LHCN-M2 (cell line): Measurements from ENCODE around the gene ZNF692. TPM values are rescaled to one million over a fixed set of nuclear protein-coding genes. Genes with fewer than 3 reads are reported as not detected.
"Not testable (repeated sequence)": the region's sequence is repeated elsewhere in the genome, so short reads cannot be mapped to it uniquely, and the experiment has no call there.

Experiments used
- DNase-seq: peaks from one replicate; pipeline ENCODE4 v3.0.0-alpha.2; 2012; ENCODE audit warnings: low read depth
- total RNA-seq: library from RNA; depleted of rRNA; stranded (reverse); fragments of >200 nt; gene quantifications from 2 replicates; pipeline ENCODE4 v1.2.3, GENCODE V29; 2014

ZNF692 gene
- total RNA-seq, 1 experiment from 2014 or later = 44.8 TPM

DNA sequence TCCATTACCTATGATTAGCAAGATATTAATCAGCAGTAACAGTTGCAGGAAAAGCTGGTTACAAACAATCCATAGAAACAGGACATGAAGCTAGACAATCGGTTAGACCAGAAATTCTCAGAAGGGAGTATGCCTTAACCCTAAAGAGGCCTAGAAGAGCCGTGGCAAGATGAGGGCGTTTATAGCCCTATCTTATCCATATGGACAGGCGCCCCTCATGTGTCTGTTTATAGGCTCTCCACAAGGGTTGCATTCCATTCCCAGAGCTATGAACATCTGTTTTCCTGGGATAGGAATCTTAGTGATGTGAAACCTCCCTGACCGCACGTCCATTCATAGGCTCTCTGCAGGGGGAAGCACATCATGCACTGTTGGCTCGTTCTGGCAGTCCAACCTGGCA, 23.5 kb upstream of the ZNF692 start:
- DNase-seq = not testable (repeated sequence)

DNA sequence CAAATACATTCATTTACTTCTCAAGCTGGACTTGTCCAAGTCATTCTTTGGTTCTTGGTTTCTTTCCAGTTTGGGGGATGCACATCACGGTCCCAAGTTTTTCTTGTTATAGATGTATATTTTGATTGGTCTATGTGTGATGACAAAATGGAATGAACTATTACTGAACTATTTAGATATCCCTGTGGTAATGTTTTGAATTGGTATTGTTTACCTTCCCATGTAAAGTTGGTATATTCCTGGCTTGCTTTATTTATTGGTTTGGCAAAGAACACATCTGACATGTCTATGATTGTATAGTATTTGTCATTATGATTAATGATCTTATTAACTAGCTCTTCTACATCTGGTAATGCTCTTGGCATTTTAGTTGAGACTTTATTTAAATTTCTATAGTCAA, 22.4 kb upstream of the ZNF692 start:
- DNase-seq = no peak

DNA sequence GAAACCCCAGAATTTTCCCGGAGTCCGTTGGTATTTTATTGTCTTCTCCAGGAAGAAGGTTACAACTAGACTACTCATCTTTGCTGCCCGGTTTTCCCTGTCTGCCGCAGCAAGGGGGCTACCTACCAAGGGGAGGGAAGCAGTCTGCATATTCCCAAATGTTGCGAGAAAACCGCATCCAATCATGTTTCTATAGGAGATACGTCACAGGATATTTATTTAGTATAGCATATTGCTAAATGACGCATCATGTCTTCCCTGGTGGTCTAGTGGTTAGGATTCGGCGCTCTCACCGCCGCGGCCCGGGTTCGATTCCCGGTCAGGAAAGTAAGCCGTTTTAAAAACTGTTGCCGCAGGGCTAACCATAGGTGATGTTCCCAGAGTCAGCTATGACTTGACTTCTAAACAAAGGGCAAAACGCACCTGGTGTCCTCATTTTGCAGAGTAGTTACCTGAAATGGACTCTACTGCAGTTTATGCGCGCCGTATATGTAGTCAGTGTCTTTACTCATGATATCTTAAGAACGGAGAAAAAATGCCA, 15.2 kb upstream of the ZNF692 start:
- no peak for DNase-seq

DNA sequence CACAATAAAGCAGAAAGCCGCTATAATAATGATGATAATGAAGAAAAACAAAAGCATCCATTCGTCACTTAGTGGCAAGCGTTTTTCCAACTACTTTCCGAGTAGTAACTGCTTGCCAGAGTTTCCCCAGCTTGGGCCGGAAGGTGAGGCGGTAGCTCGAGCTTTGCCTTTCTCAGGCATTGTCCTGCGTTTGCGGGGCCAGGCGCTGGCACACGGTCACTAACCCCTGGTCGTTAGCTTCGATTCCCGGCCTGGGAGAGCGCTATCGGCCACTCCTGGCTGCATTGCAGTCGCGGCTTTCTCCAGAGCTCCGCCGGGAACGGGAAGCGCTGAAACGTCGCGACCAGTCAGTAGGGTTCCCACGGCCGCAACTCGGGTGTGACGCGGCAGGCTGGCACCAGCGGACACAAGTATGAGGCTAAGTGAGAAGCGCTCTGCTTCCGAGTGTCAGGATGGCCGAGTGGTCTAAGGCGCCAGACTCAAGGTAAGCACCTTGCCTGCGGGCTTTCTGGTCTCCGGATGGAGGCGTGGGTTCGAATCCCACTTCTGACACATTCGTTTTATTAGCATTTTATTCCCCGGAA, 14.6 kb upstream of the ZNF692 start:
- DNase-seq = peak; percentile 94

DNA sequence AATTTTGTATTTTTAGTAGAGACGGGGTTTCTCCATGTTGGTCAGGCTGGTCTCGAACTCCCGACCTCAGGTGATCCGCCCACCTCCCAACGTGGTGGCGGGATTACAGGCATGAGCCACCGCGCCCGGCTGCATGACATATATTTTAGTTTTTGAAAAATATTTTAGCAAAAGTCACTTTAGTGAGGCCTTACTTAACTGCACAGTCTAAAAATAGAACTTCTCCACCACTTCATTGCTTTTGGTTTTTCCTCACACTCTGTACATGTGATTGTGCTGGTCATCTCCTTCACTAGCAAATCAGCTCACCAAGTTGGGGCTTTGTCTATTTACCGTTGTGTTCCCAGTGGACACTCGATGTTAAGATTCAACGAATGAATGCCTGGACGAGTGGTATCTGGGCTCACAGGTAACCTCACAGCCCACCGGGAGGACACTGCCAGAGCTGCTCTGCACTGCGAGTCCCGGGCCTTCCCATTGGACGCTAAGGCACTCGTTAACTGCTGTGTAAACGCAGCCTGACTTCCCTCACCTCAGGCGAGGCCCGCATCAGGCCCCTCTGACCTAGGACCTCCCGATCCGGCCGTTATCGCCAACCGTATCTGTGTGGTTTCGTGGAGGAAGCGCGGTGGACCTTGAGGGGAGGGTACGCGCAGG, 14.0 kb upstream of the ZNF692 start:
- DNase-seq = peak; percentile 64

DNA sequence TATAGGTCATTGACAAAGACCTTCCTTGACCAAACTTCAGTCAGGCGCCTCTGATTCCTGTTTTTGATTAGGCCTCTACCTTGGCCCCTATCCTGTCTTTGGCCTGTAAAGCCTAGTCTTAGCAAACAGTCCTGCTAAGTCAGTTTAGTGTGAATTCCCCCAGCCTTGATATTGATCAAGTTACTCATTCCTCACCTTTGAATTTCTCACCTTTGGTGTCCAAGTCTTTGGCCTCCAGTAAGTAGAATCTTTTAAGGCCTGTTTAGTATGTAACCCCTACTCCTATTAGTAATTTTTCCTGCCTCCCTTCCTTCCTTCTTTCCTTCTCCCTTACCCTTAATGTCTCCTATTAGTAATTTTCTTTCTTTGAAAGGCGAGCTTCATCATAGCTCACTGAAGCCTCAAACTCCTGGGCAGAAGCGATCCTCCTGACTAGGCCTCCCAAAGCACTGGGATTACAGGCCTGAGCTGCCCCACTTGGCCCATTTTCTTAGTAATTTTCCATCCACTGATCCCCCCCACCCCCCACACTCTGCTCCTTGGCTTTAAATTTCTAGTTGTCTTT, 13.0 kb upstream of the ZNF692 start:
- DNase-seq = no peak

DNA sequence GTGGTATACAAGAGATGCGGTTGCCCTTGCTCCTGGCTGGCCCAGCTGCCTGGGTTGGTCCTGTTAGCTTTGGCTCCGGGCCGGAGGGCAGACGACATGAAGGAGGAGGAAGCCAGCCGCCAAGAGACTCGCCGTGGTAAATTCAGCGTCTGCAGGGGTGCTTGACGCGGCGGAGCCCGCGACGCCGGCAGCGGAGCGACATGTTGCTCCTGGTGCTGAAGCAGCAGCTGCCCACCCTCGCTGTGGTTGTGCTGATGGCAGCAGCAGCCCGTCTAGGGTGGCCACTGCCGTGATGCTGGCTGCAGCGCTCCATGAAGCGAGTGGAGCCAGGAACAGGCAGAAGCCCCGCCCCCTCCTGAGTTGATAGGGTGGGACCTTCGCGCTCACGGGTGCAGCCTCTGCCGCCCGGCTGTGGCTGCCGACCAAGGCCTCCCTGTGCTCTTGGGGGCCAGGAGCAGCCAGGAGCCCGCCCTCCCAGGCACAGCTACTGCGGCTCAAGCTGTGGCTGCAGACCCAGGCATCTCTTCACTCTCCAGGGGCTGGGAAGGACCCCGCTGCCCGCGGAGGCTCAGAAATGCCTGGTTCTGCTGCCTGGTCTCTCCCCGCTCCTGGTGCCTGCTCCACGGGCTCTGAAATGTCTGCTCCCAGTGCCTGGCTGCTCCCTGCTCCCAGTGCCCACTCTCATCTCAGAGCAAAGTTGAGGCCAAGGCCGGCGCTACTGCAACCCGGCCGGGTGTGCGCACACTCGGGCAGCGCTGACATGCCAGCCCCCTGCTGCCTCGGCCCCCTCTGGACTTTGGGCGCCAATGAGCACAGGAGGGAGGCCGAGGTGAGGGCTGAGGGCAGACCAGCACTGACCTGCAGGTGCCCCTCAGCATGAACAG, 4.4 kb upstream of the ZNF692 start:
- peak; percentile 68 for DNase-seq

DNA sequence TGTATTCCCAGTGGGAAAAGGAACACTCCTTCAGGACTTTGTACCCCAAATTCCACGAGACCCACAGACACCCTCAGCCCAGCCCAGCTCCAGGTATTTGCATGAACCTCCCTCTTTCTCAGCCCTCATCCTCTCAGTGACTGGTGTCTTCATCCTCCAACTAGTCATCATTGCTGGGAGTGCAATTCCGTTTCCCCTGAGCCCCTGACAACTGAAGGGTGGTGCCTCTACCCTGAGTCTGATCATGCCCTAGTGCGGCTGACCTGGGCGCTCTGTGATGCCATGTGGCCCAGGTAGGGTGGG, 3.8 kb upstream of the ZNF692 start:
- no peak for DNase-seq

DNA sequence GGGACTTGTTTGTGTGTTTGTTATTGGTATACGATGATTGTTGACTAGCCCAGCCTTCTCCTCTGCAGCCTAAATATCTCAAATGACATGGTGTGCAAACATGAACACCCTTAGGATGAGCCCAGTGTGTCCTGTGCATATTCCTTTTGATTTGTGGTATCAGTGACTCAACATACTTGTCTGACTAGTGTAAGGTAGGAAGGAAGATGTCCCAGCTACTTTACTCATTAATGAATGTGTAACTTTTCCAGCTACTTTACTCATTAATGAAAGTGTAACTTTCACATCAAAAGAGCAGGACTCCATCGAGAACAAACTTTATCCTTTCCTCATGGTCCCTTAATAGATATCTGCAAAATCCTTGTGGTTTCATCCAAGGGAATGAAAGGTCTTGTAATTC, 2.7 kb upstream of the ZNF692 start:
- DNase-seq = no peak

DNA sequence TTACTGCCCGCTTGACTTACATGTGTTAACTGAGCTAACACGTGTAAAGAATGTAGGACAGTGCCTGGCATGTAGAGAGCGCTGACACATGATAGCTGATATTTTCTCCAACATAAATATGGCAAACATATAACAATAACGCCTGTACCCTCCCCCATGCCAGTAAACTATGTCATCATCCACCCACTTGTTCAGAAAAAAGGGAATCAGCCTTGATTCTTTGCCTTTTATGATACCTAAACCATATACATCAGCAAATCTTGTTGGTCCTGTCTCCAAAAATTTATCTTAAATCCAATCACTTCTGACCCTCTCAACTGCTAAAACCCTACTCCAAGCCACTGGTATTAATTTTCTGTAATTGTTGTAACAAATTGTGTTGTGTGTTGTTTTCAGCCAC, 1.1 kb upstream of the ZNF692 start:
- DNase-seq = no peak

DNA sequence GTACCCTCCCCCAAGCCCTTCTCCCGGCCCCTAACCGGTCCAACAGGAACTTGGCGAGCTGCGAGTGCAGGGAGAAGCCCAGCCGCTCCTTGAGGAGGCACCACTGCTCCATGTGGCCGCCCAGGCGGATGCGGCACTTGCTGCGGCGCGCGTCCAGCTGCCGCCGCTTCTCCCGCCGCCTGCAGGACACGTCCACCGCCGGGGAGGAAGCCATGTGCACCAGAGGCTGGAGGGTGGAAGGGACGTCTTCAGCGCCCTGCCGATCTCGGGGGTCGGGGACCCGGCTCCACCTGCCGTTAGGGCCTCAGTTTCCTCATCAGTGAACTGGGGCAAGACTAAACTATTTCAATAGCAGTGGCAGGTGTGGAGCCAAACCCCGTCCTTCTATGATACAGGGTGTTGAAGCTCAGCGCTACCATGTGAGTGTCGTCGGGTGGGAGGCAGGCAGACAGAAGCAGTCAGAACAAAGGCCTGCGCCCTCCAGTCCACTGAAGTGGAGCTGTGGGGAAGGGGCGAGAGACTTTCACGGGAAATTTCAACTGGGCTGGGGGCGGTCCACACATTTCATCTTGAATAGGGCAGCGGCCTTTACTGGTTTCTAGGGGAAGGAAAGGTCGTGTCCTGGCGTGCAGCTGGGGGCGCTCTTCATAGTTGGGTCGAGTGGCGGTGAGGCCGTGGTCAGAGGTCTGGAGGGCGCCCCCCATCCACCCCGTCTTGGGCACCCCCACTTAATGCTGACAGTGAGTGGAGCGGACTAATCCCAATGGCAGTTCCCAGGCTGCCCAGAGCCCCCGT, 592 bp downstream of the ZNF692 start:
- peak; percentile 71 for DNase-seq

DNA sequence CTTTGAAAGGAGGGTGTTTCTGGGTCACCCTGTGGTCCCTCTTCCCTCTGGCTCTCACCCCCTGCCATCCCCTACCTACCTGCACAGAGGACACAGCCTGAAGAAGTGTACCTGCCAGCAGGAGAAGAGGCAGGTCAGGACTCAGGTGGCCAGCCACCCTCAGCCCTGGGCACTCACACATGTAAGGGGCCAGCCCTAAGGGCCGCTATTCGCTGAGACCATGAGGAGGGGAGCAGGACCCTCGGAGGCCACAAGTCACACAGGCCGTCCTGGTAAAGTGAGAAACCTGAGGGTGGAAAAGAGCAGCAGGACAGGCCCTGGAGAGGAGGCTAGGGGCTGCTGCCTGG, 1.2 kb downstream of the ZNF692 start:
- DNase-seq = no peak

DNA sequence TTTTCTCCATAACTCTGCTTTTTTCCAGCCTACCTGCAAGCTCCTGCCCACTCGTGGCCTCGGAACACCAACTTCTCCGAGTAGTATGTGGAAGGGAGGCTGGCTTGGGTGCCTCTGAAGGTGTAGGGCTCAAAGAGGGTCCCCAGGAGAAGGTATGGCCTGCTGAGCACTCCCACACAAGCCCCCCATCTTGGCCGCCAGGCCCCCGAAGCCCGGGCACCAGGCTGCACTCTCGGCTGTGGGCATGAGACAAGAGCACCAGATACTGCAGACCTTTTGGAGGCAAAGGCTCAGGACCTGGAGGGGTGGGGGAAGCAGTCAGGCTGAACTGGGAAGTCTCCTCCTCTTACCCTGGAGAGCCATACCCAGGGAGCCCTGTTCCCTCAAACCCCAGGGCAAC, 1.7 kb downstream of the ZNF692 start:
- no peak for DNase-seq

DNA sequence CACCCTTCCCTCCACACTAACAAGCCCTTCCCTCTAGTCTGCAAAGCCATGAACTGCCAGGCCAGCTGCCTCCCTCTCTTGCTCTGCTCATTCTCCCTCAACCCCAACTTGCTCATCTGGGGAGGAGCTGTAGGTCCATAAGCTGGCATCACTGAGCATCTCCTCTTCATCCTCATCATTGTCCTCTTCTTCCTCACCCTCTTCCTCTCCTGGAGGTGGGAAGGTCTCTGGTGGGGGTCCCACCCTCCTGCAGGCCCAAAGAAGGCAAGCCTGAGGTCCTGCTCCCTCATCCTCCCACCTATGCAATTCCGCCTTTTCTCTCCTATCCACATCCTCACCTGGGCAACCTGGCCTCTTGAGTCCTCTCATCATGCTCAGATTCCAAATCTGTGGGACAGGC, 2.7 kb downstream of the ZNF692 start:
- no peak for DNase-seq

DNA sequence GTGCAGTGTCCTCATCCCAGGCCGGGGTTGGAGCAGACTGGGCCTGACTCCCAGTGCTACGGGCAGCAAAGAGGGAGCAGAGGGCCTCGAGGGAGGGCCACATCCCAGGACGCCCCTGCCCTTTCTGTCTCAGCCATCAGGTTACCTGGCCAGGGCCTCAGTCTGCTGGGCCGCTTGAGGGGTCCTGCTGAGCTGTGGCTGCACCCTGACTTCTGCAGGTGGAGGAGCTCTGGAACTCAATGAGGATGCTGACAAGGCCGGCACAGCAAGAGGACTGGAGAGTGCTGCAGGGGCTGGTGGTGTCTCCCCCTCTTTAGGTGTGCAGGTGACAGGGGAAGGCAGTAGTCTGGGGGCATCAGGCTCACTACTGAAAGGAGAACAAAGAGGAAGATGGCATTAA, 3.3 kb downstream of the ZNF692 start:
- DNase-seq = no peak

DNA sequence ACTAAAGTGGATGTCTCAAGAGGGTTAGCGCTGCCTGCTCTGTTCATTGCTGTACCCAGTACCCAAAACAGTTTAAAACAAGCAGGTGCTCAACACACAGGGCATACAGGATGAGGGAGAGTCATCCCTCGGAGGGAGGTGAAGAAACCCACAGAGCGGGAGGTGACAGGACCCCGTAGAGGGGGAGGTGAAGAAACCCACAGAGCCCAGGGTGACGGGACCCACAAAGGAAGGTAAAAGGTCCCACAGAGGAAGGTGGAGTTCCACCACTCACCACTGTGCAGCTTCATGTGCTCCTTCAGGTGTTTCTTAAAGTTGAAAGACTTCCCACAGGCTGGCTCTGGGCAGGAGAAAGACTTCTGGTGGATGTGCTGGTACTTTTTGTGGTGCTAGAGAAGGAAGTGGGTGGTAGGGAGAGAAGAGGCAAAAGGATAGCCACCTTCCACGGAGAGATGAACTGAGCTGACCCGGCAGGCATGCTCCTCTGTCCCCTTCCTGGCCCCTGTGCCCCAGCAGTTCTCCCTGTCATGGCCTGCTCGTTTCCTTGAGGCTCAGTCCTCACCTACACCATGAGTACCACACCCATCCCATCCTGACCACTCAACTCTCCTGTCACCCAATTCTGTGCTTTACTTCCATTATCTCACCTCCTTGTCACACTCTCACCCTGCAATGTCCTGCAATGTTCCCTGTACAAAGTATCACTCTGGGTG, 5.1 kb downstream of the ZNF692 start:
- DNase-seq = no peak

DNA sequence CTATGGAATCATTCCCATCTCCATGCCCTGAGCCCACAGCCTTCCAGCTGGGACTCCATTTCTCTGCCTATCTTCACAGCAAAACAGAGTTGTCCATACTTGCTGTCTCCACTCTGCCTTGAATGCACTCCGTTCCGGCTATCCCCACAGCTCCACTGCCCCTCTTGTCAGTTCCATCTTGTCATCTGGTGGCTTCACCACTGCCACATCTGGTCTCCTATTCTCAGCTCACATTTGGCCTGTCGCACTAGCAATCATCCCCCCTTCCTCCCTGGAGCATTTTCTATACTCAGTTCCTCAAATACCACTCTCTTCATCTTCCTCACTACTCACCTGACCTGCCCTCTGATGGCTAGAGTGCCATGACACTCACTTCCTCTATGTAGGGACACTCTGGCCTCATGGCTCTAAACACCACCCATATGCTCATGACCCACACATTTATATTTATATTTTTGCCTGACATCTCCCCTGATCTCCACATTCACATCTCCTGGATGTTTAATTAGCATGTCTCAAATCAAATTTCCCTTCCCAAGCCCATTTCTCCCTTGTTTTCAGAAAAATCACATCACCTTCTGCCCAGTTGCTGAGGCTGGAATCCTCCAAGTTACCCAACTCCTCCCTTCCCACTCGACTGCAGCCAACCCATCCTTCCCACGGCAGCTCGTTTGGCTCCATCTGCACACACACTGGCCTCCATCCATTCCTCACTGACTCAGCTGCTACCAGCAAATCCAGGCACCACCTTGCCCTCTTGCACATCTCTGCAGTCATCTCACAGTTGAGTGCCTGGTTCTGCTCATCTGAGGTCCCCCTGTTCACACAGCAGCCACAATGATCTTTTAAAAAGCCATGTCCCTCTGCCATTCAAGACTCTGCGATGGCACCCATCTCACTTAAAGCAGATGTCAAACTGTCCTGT, 6.1 kb downstream of the ZNF692 start:
- DNase-seq = no peak

DNA sequence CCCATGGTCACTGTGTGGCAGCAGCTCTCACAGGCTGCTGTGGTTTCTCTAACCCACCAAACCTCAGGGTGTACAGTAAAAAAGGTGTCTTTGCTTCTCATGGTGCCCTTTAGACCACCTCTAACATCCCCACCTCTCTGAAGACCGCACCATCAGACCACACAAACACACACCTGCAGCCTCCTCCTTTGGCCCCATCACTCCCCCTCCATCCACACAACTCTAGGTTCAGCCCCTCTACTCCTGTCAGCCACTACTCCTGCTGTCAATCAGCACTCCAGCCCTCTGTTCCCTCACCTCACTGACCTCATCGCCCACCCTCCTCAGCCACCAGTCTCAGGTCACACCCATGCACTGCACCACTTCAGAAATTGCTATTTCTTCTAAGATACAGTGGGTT, 7.5 kb downstream of the ZNF692 start:
- DNase-seq = no peak

DNA sequence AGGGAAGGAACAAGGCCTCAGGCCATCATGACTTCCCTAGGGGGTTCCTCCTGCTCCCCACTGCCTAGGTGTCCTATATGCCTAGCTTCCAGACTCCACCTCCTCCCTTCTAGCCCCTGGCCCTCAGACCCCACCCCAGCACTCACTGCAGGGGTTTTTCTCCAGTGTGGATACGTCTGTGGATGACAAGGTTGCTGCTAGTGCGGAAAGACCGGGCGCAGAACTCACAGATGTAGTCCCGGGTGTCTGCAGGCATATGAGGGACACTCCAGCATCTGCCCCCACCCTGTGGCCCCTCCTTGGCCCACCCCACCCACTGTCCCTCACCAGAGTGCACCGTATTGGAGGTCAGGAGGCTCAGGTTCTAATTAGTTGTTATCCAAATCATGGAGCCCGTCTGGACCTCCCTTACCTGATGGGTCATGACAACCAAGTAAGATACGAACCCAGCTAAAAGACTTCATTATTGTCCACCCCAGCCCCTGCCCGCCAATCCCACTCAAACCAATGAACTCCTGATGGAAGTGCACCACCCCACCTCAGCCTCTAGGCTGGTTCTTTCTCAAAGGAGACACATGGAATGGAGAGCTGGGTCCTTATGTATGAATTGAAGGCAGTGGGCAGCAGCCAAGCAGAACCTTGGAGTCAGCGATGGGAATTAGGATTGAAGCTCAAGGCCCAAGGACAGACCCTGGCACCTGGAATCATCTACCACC, 8.2 kb downstream of the ZNF692 start:
- no peak for DNase-seq
